ENCODE results near the gene SALL1.

The SALL1 gene

GRCh38 chr16:51150888-51151320 is at the start of gene SALL1:
Gene SALL1, minus strand, starts transcription at chr16:51151270. Its CDS starts 29 bp downstream, at chr16:51151241.
- peaks cover 7 to 10% of the 10 kb centered on the region in 2 donors for H3K4me1 Mint-ChIP-seq
- ATAC-seq (replicated peaks) (no peak), DNase-seq (no peak)
- H3K9me3 Mint-ChIP-seq = no peaks in the 10 kb centered on the region
- peaks cover 0 to 7% of the 10 kb centered on the region in 2 donors for H3K36me3 Mint-ChIP-seq
- H3K27me3 Mint-ChIP-seq = peaks cover 50 to 78% of the 10 kb centered on the region in 2 donors
- peak within 1 kb of the TSS; percentile 46 to 53 for H3K4me3 Mint-ChIP-seq
- peak within 1 kb of the TSS; percentile 85 for H3K27ac Mint-ChIP-seq

GRCh38 chr16:51200793-51201192 is 49.7 kb upstream of the SALL1 start:
- ATAC-seq (replicated peaks) = no peak
- H3K27me3 Mint-ChIP-seq = peaks cover 0 to 4% of the 10 kb centered on the region in 2 donors
- no peak for DNase-seq
- H3K9me3 Mint-ChIP-seq = peaks cover 11 to 20% of the 10 kb centered on the region in 2 donors
- no peak overlapping the region for H3K27ac Mint-ChIP-seq
- H3K4me3 Mint-ChIP-seq = no peak overlapping the region
- H3K36me3 Mint-ChIP-seq = no peaks in the 10 kb centered on the region
- H3K4me1 Mint-ChIP-seq = no peaks in the 10 kb centered on the region

DNA sequence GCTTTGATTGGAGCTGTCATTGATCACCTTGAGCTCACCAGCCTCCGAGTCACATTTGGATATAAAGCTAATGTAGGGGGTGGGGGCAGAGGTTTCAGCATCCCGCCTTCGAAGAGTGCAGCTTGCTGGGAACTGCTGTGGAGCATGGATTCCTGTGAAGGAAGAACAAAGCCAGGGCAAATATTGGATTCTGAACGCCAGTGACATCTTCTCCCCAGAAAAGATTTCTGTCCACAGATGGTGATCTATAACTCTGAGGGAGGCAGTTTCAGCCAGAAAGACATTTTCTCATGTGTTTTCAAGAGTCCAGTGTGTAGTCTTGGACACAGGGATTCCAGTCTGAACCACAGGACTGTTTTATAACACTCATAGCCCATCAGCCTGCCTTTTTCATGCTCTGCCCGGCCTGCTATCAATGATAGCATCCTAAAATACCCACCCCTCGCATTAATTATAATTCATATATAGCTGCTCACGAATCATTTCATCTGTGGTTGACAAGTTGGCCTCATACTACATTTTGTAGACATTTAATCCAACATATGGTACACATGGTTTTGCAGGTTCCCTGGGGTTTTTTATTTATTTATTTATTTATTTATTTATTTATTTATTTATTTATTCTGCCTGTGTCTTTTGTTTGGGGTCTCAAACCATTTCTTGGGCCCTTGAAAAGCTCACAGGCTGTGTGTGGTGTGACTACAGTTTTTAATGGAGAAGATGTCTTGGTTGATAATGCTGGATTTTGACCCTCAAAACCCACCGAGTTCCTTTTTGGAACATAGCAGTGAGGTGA is 47.1 kb upstream of the SALL1 start:
- Mint-ChIP-seq H3K36me3 (no peaks in the 10 kb centered on the region), H3K4me1 (no peaks in the 10 kb centered on the region), H3K4me3 (no peak overlapping the region), H3K9me3 (peaks cover 7 to 10% of the 10 kb centered on the region in 2 donors), H3K27ac (no peak overlapping the region), H3K27me3 (peaks cover 0 to 4% of the 10 kb centered on the region in 2 donors)
- ATAC-seq (replicated peaks) = no peak
- no peak for DNase-seq

GRCh38 chr16:51193879-51194278 is 42.8 kb upstream of the SALL1 start:
- H3K9me3 Mint-ChIP-seq = peaks cover 0 to 2% of the 10 kb centered on the region in 2 donors
- peaks cover 0 to 4% of the 10 kb centered on the region in 2 donors for H3K27me3 Mint-ChIP-seq
- no peak overlapping the region for H3K4me3 Mint-ChIP-seq
- H3K36me3 Mint-ChIP-seq = no peaks in the 10 kb centered on the region
- no peak for DNase-seq
- no peak for ATAC-seq (replicated peaks)
- no peak overlapping the region for H3K27ac Mint-ChIP-seq
- no peaks in the 10 kb centered on the region for H3K4me1 Mint-ChIP-seq

DNA sequence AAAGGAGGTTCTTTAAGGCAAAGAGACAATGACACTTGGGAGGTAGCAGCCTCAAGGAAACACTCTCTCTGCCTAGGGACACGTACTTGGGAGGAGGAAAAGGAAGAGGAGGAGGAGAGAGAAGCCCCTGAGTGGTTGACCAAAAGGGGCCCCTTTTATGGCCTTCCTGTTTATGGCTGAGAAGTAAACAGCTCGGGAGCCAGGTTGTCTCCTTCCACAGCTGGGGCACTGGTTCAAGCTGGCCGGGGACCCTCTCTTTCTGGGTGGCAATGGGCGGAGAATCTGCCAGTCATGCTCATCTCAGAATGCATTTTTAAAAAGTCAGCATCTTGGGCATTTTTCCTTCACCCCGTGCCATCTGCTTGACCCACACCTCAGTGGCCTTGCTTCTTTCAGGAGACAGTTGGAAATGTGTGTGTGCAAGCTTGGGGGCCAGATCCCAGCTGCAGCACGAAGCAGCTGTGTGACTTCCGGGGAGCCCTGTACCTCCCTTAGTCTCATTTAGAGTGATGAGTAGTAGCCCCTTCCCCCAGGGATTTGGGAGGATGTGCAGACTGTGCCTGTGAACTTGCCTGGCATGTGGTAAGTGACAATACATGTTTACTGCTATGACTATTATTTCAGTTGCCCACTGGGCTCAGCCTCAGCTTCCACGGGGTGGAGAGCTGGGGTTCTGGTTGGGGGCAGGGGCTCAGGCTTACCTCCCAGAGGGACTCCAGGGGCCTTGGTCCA is 33.8 kb upstream of the SALL1 start:
- no peak for ATAC-seq (replicated peaks)
- no peak overlapping the region for H3K4me3 Mint-ChIP-seq
- H3K27me3 Mint-ChIP-seq = peaks cover 0 to 4% of the 10 kb centered on the region in 2 donors
- peak overlapping the region; percentile 56 for H3K27ac Mint-ChIP-seq
- no peaks in the 10 kb centered on the region for H3K4me1 Mint-ChIP-seq
- DNase-seq = no peak
- peaks cover 0 to 4% of the 10 kb centered on the region in 2 donors for H3K9me3 Mint-ChIP-seq
- H3K36me3 Mint-ChIP-seq = no peaks in the 10 kb centered on the region

DNA sequence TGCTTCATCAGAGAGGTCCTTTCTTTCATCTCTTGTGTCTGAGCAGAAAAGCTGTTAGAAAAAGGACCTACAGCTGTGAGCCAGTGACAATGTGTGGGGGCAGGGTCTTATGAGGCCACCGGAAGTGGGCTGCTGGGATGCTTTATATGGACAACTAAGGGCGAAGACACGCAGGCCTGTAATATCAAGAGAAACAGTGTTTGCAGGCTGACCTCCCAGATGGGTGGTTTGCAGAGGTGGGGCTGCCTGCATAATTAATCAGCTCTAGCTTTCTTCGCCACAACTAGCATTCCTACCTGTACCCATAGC is 30.4 kb upstream of the SALL1 start:
- no peak for DNase-seq
- Mint-ChIP-seq H3K27me3 (peaks cover 0 to 4% of the 10 kb centered on the region in 2 donors), H3K9me3 (peaks cover 0 to 4% of the 10 kb centered on the region in 2 donors), H3K36me3 (no peaks in the 10 kb centered on the region), H3K27ac (no peak overlapping the region), H3K4me3 (no peak overlapping the region), H3K4me1 (no peaks in the 10 kb centered on the region)
- no peak for ATAC-seq (replicated peaks)

DNA sequence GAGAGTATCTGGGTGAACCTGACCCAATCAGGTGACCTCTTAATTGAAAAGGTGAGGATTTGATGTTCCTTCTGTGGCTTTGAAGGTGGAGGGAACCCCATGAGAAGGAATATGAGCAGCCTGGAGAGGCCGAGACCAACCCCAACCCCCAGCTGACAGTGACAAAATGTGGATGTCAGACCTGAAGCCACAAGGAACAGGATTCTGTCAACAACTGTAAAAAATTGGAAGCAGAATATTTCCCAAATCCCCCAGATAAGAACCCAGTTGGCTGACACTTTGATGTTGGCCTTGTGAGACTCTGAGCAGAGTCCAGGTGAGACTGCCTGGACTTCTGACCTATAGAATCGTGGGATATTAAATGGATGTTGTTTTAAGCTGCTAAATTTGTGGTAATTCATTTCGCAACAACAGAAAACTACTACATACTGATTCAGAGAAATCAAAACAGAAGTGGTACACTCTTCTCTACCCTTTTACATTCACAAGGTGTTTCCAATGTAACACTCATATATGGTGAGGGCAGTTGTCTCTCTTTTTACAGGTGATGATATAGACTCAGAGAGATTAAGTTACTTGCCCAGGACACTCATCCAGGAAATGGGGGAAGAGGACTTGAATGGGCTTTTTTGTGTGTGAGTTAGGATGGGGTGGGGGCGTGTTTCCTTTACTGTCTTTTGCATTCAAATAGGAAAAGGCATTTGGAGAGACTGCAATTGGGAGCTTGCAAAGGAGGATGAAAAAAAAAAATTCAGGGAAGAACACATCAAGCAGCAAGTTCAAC is 29.8 kb upstream of the SALL1 start:
- no peak for DNase-seq
- ATAC-seq (replicated peaks) = no peak
- no peak overlapping the region for H3K4me3 Mint-ChIP-seq
- no peaks in the 10 kb centered on the region for H3K36me3 Mint-ChIP-seq
- no peak overlapping the region for H3K27ac Mint-ChIP-seq
- no peaks in the 10 kb centered on the region for H3K4me1 Mint-ChIP-seq
- H3K9me3 Mint-ChIP-seq = peaks cover 0 to 4% of the 10 kb centered on the region in 2 donors
- peaks cover 0 to 4% of the 10 kb centered on the region in 2 donors for H3K27me3 Mint-ChIP-seq

GRCh38 chr16:51175081-51175480 is 24.0 kb upstream of the SALL1 start:
- DNase-seq = no peak
- Mint-ChIP-seq H3K4me3 (no peak overlapping the region), H3K27ac (no peak overlapping the region), H3K4me1 (no peaks in the 10 kb centered on the region), H3K9me3 (peaks cover 0 to 3% of the 10 kb centered on the region in 2 donors), H3K36me3 (no peaks in the 10 kb centered on the region), H3K27me3 (no peaks in the 10 kb centered on the region)
- no peak for ATAC-seq (replicated peaks)

DNA sequence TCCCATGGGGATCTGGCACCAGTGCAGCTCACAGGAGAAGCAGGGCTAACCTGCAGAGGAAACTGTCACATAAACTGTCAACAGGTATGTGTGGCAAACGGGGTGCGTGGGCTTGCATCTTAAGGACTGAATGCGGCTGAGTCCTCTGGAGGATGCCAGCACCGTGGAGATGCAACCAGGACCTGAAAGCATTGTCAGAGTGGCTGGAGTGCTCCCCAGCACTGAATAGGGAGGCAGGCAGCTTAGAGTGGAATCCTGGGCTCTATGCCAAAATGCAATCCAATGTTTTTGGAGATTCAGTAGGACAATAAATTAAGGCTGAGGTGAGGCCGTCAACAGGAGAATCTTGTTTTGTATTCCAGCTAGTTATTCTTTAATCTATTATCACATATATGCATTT is 21.3 kb upstream of the SALL1 start:
- H3K9me3 Mint-ChIP-seq = peaks cover 0 to 5% of the 10 kb centered on the region in 2 donors
- no peaks in the 10 kb centered on the region for H3K36me3 Mint-ChIP-seq
- H3K4me1 Mint-ChIP-seq = no peaks in the 10 kb centered on the region
- peaks cover 0 to 11% of the 10 kb centered on the region in 2 donors for H3K27me3 Mint-ChIP-seq
- DNase-seq (no peak), ATAC-seq (replicated peaks) (no peak)
- H3K27ac Mint-ChIP-seq = no peak overlapping the region
- no peak overlapping the region for H3K4me3 Mint-ChIP-seq

DNA sequence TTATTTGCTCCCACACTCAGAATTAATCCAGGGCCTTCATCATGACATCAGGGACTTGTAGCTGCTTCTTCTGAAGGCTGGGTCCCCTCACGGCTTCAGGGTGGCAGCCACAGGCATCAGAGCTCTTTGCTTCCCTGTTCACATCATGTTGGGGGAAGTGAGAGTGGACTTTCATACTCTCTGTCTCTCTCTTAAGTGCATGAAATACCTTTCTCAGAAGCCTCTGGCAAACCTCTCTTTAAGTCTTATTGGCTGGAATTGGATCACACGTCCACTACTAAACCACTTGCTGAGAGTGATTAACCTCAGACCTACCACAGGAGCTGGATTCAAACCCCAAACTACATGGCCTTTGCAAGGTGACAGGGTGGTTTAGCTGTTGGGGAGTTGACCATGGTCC is 17.7 kb upstream of the SALL1 start:
- Mint-ChIP-seq H3K27ac (no peak overlapping the region), H3K4me1 (no peaks in the 10 kb centered on the region), H3K4me3 (no peak overlapping the region)

GRCh38 chr16:51167170-51167895 is 16.3 kb upstream of the SALL1 start:
- Mint-ChIP-seq H3K36me3 (no peaks in the 10 kb centered on the region), H3K27me3 (peaks cover 4 to 11% of the 10 kb centered on the region in 2 donors), H3K4me3 (no peak overlapping the region), H3K4me1 (no peaks in the 10 kb centered on the region), H3K9me3 (peaks cover 0 to 5% of the 10 kb centered on the region in 2 donors), H3K27ac (no peak overlapping the region)
- no peak for ATAC-seq (replicated peaks)
- no peak for DNase-seq

More for the DNA sequence above, 17.7 kb upstream of the SALL1 start:
- ATAC-seq (replicated peaks) = no peak
- Mint-ChIP-seq H3K36me3 (no peaks in the 10 kb centered on the region), H3K27me3 (peaks cover 0 to 11% of the 10 kb centered on the region in 2 donors), H3K9me3 (peaks cover 0 to 5% of the 10 kb centered on the region in 2 donors)
- DNase-seq = no peak

DNA sequence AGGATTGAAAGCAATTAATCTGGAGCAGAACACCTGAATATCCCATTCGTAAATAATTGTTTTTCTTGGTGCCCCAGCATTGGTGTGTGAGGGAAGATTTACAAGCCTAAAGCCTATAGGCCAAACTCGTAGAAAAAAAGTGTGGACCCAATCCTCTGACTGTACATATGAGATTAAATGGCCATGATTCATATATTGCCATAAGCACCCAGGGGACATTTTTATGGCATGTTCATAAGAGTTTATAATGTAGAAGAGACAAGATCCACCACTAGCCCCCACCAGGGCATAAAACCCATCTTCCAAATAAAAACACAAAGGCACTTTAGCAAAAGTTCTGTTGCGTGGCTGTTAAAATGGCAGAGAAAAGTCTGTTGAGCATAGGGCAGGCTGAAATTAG is 15.5 kb upstream of the SALL1 start:
- Mint-ChIP-seq H3K4me1 (no peaks in the 10 kb centered on the region), H3K36me3 (no peaks in the 10 kb centered on the region), H3K27ac (no peak overlapping the region), H3K9me3 (peaks cover 0 to 5% of the 10 kb centered on the region in 2 donors), H3K27me3 (peaks cover 4 to 11% of the 10 kb centered on the region in 2 donors), H3K4me3 (no peak overlapping the region)
- DNase-seq (no peak), ATAC-seq (replicated peaks) (no peak)

DNA sequence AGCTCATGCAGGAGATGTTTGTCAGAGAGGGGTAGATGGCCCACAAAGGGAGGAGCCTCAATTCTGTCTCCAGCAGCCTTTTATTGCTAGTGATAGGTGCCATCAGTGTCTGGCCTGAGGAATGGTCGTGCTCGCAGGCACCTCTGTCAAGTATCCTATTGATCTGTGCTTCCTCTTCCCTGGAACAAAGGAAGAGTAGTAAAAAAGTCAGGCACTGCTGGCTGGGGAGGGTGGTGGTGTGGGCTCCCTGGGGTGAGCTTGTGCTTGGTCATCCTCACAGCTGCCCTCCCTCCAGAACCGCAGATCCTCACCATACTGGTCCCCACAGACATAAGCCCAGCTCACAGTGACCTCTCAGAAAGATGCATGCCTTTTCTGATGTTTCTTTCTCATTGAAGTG is 15.0 kb upstream of the SALL1 start:
- no peaks in the 10 kb centered on the region for H3K36me3 Mint-ChIP-seq
- no peak overlapping the region for H3K4me3 Mint-ChIP-seq
- H3K9me3 Mint-ChIP-seq = peaks cover 0 to 5% of the 10 kb centered on the region in 2 donors
- H3K27me3 Mint-ChIP-seq = peaks cover 6 to 11% of the 10 kb centered on the region in 2 donors
- no peak overlapping the region for H3K27ac Mint-ChIP-seq
- no peak for ATAC-seq (replicated peaks)
- no peak for DNase-seq
- no peaks in the 10 kb centered on the region for H3K4me1 Mint-ChIP-seq

- Mint-ChIP-seq H3K4me1 (no peaks in the 10 kb centered on the region), H3K36me3 (no peaks in the 10 kb centered on the region), H3K4me3 (no peak overlapping the region), H3K9me3 (peaks cover 0 to 3% of the 10 kb centered on the region in 2 donors), H3K27ac (no peak overlapping the region), H3K27me3 (peaks cover 11 to 19% of the 10 kb centered on the region in 2 donors)
- DNase-seq (no peak), ATAC-seq (replicated peaks) (no peak)
These were observed 14.0 kb upstream of the SALL1 start for GRCh38 chr16:51165043-51165442.

Data from stimulated activated naive B cell treated with anti-CD40 and anti-IgM and Interleukin-4, amounts not matched to agents 10 μg/mL and 1 μg/mL and 100 μg/mL, for 72 hours (primary cell).